ENCODE data around the gene STRN4.

GRCh38 chr19:46721269-46722003 lies 24.8 kb downstream of the STRN4 start:
- TF ChIP-seq CTCF (conservative IDR thresholded peaks at IDR 0.05 in 1 of 2, IDR thresholded peaks at IDR 0.05 in 1 of 2; ENCODE audit: low read depth in 1 of 2, low read length in 2 of 2) (no peak), EZH2 (IDR thresholded peaks at IDR 0.05; ENCODE audit: low read length, missing control alignments) (no peak)

Data from fibroblast of lung (primary cell).